ENCODE data around the gene TEP1. TPM values are rescaled to one million over a fixed set of nuclear protein-coding genes. Genes with fewer than 3 reads are reported as not detected.

Gene TEP1
- total and polyA plus RNA-seq, 7 experiments from 2014 or later = 0.74 to 56.0 (median 38.9) TPM

Other genes with a start within 250 kb of the TEP1 start
- gene OR11G2, start 222.6 kb downstream of the TEP1 start, total RNA-seq = not detected
- gene OR11G2, start 222.6 kb downstream of the TEP1 start, polyA plus RNA-seq = not detected
- not detected for gene OR11H6, start 189.8 kb downstream of the TEP1 start, total RNA-seq
- gene OR11H6, start 189.8 kb downstream of the TEP1 start, polyA plus RNA-seq = not detected
- gene OR11H7, start 184.5 kb downstream of the TEP1 start, total RNA-seq = not detected
- gene OR11H7, start 184.5 kb downstream of the TEP1 start, polyA plus RNA-seq = not detected
- gene OR11H4, start 174.2 kb downstream of the TEP1 start, total RNA-seq = not detected
- gene OR11H4, start 174.2 kb downstream of the TEP1 start, polyA plus RNA-seq = not detected
- 10 to 100 TPM; 16.4 to 30.1 (median 20.3) TPM for gene TTC5, start 107.5 kb downstream of the TEP1 start, total RNA-seq
- gene TTC5, start 107.5 kb downstream of the TEP1 start, polyA plus RNA-seq = 10 to 100 TPM; 20.8 to 21.3 TPM
- gene CCNB1IP1, start 80.2 kb downstream of the TEP1 start, total RNA-seq = 10 to 100 TPM; 19.1 to 29.8 (median 28.7) TPM
- 10 to 100 TPM; 14.8 to 21.4 TPM for gene CCNB1IP1, start 80.2 kb downstream of the TEP1 start, polyA plus RNA-seq
- 10 to 100 TPM; 15.3 to 24.5 (median 21.3) TPM for gene PARP2, start 69.9 kb downstream of the TEP1 start, total RNA-seq
- 10 to 100 TPM in 1 of 2 donors, 1 to 10 TPM in 1; 9.8 to 14.0 TPM for gene PARP2, start 69.9 kb downstream of the TEP1 start, polyA plus RNA-seq
- gene KLHL33, start 22.7 kb upstream of the TEP1 start, total RNA-seq = under 1 TPM in 4 of 5 experiments, not detected in 1; 0.14 to 0.51 (median 0.23) TPM
- gene KLHL33, start 22.7 kb upstream of the TEP1 start, polyA plus RNA-seq = not detected
- gene OSGEP, start 41.3 kb upstream of the TEP1 start, total RNA-seq = 10 to 100 TPM; 54.2 to 77.2 (median 69.1) TPM
- 10 to 100 TPM; 30.8 to 42.9 TPM for gene OSGEP, start 41.3 kb upstream of the TEP1 start, polyA plus RNA-seq
- 100 to 1,000 TPM in 4 of 5 experiments, 10 to 100 TPM in 1; 97.4 to 159 (median 129) TPM for gene APEX1, start 41.7 kb upstream of the TEP1 start, total RNA-seq
- gene APEX1, start 41.7 kb upstream of the TEP1 start, polyA plus RNA-seq = 100 to 1,000 TPM; 161 to 205 TPM
- gene PIP4P1, start 47.9 kb upstream of the TEP1 start, total RNA-seq = 10 to 100 TPM; 34.9 to 87.1 (median 74.2) TPM
- 10 to 100 TPM; 20.7 to 38.5 TPM for gene PIP4P1, start 47.9 kb upstream of the TEP1 start, polyA plus RNA-seq
- gene PNP, start 55.9 kb upstream of the TEP1 start, total RNA-seq = 100 to 1,000 TPM in 2 of 5 experiments, 10 to 100 TPM in 3; 58.9 to 179 (median 83.0) TPM
- gene PNP, start 55.9 kb upstream of the TEP1 start, polyA plus RNA-seq = 10 to 100 TPM; 35.6 to 59.6 TPM
- 1 to 10 TPM in 1 of 5 experiments, under 1 TPM in 4; 0.63 to 1.1 (median 0.70) TPM for gene RNASE10, start 92.0 kb upstream of the TEP1 start, total RNA-seq
- not detected for gene RNASE10, start 92.0 kb upstream of the TEP1 start, polyA plus RNA-seq
- not detected for gene RNASE9, start 147.5 kb upstream of the TEP1 start, total RNA-seq
- not detected for gene RNASE9, start 147.5 kb upstream of the TEP1 start, polyA plus RNA-seq
- not detected for gene RNASE11, start 174.5 kb upstream of the TEP1 start, total RNA-seq
- gene RNASE11, start 174.5 kb upstream of the TEP1 start, polyA plus RNA-seq = not detected
- gene RNASE12, start 177.9 kb upstream of the TEP1 start, total RNA-seq = not detected
- gene RNASE12, start 177.9 kb upstream of the TEP1 start, polyA plus RNA-seq = not detected
- gene OR6S1, start 228.2 kb upstream of the TEP1 start, total RNA-seq = not detected
- gene OR6S1, start 228.2 kb upstream of the TEP1 start, polyA plus RNA-seq = not detected